Measurements from ENCODE around the gene CDC42BPB. TPM values are rescaled to one million over a fixed set of nuclear protein-coding genes. Genes with fewer than 3 reads are reported as not detected.

CDC42BPB gene
- total and polyA plus RNA-seq, 2 of the 13 experiments (the other 11 are each of a cell fraction or from before 2014, with no cell fraction given) = 19.7 to 32.3 TPM

DNA sequence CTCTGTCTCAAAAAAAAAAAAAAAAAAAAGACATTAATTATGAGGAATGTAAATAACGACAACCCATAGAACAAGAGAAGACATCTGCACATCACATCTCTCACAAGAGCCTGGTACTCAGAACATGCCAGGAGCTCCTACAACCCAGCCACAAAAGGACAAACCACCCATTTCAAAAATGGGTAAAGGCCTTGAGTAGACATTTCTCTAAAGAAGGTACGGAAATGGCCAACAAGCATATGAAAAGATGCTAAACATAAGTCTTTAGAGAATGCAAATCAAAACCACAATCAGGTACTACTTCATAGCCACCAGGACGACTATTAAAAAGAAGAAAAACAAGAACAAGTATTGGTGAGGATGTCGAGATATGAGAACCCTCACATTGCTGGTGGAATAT, 121.6 kb downstream of the CDC42BPB start (continued):
- TF ChIP-seq, protein P1, sequence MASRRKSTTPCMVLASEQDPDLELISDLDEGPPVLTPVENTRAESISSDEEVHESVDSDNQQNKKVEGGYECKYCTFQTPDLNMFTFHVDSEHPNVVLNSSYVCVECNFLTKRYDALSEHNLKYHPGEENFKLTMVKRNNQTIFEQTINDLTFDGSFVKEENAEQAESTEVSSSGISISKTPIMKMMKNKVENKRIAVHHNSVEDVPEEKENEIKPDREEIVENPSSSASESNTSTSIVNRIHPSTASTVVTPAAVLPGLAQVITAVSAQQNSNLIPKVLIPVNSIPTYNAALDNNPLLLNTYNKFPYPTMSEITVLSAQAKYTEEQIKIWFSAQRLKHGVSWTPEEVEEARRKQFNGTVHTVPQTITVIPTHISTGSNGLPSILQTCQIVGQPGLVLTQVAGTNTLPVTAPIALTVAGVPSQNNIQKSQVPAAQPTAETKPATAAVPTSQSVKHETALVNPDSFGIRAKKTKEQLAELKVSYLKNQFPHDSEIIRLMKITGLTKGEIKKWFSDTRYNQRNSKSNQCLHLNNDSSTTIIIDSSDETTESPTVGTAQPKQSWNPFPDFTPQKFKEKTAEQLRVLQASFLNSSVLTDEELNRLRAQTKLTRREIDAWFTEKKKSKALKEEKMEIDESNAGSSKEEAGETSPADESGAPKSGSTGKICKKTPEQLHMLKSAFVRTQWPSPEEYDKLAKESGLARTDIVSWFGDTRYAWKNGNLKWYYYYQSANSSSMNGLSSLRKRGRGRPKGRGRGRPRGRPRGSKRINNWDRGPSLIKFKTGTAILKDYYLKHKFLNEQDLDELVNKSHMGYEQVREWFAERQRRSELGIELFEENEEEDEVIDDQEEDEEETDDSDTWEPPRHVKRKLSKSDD (CRISPR knock-in tag; IDR thresholded peaks at IDR 0.05; ENCODE audit: low read depth) = no peak
- TF ChIP-seq ZNF546 (CRISPR knock-in tag; conservative IDR thresholded peaks at IDR 0.05) (no peak), TAF1 (CRISPR knock-in tag; IDR thresholded peaks at IDR 0.05) (no peak), ZNF670 (CRISPR knock-in tag; IDR thresholded peaks at IDR 0.05; ENCODE audit: borderline replicate concordance) (no peak), CBX5 (CRISPR knock-in tag; IDR thresholded peaks at IDR 0.05; ENCODE audit: borderline replicate concordance) (no peak), MYC (CRISPR knock-in tag; IDR thresholded peaks at IDR 0.05; ENCODE audit: borderline replicate concordance) (no peak), TBL1XR1 (IDR thresholded peaks at IDR 0.05; ENCODE audit: borderline replicate concordance, low read length, partially characterized antibody) (no peak), TMF1 (CRISPR knock-in tag; IDR thresholded peaks at IDR 0.05; ENCODE audit: low read depth) (no peak), DR1 (CRISPR knock-in tag; IDR thresholded peaks at IDR 0.05) (no peak)

- DNase-seq (ENCODE audit: low spot score) = peak; percentile 21
- no peak overlapping the region for H3K4me3 ChIP-seq (replicated peaks in 1 of 3; ENCODE audit: insufficient read depth in 1 of 3, low read depth in 2 of 3, low read length in 3 of 3)
- no peaks in the 10 kb centered on the region for H3K9me3 ChIP-seq (ENCODE audit: low read length)
- intact Hi-C loops (cut with micrococcal nuclease; ENCODE audit: unreplicated experiment) = no loop called here
- FAIRE-seq = no peak
- WGBS (ENCODE audit: low lambda C conversion rate) = 83% methylated on average over 20 of the region's 20 CpGs
- no peak; the same call in 1 of the 3 replicates for ATAC-seq
- ChIA-PET CTCF (ENCODE audit: low intra/inter-chr PET ratio, low total read pairs) (no interaction called here), POLR2A (interaction anchor here (1.3 kb wide), 1 partner anchor 11 kb away, joined by 3 read pairs; the partner anchor contains the start of gene AMN)
- H4K20me1 ChIP-seq (ENCODE audit: insufficient read depth, low read length) = no peaks in the 10 kb centered on the region
- H2AFZ ChIP-seq (ENCODE audit: low read length) = no peak overlapping the region
- no peak overlapping the region for H3K4me2 ChIP-seq (ENCODE audit: low read depth, low read length)
- no TSS peak for BruUV-seq (replicated peaks)
- peaks cover 9% of the 10 kb centered on the region; the same call in 1 of the 2 replicates for H3K4me1 ChIP-seq (ENCODE audit: insufficient read depth, low read length)
- in situ Hi-C loops (cut with HindIII; ENCODE audit: extremely low pct_ligation_motif_present, low pct_unique_long_range_greater_than_20kb) = no loop called here
- peaks cover 0 to 3% of the 10 kb centered on the region in 2 experiments; a peak in 2 of 5 replicates for H3K36me3 ChIP-seq (replicated peaks in 1 of 2; ENCODE audit: control insufficient read depth in 1 of 2, insufficient read depth in 2 of 2, low read length in 2 of 2)
- no peaks in the 10 kb centered on the region for H3K27me3 ChIP-seq (ENCODE audit: control insufficient read depth in 1 of 2, insufficient read depth in 2 of 2, low read length in 2 of 2)
- H3K27ac ChIP-seq (ENCODE audit: extremely low read length, insufficient read depth, low read length) = no peak overlapping the region
- H3K79me2 ChIP-seq (ENCODE audit: insufficient read depth, low read length) = no peaks in the 10 kb centered on the region
- H3K9ac ChIP-seq (ENCODE audit: insufficient read depth, low read depth, low read length) = no peak overlapping the region
- TF ChIP-seq, protein P2, sequence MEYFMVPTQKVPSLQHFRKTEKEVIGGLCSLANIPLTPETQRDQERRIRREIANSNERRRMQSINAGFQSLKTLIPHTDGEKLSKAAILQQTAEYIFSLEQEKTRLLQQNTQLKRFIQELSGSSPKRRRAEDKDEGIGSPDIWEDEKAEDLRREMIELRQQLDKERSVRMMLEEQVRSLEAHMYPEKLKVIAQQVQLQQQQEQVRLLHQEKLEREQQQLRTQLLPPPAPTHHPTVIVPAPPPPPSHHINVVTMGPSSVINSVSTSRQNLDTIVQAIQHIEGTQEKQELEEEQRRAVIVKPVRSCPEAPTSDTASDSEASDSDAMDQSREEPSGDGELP (IDR thresholded peaks at IDR 0.05; ENCODE audit: borderline replicate concordance, low read depth) = peak; percentile 19; the same call in 1 of the 2 replicates
- TF ChIP-seq CEBPB (IDR thresholded peaks at IDR 0.05; ENCODE audit: borderline replicate concordance, low read depth, low read length) = peak; percentile 46; the same call in 1 of the 2 replicates
- TF ChIP-seq ZNF160 (CRISPR knock-in tag; IDR thresholded peaks at IDR 0.05) = no peak
- TF ChIP-seq ZNF724P (CRISPR knock-in tag; IDR thresholded peaks at IDR 0.05; ENCODE audit: borderline replicate concordance) = no peak
- 0 out of 2 replicates have a peak, but pooled peaks have one; percentile 29 for TF ChIP-seq HOXA3 (CRISPR knock-in tag; IDR thresholded peaks at IDR 0.05)
- TF ChIP-seq HNRNPL (IDR thresholded peaks at IDR 0.05; ENCODE audit: low read depth, low read length) = 0 out of 2 replicates have a peak, but pooled peaks have one; percentile 30
- TF ChIP-seq ZNF430 (CRISPR knock-in tag; IDR thresholded peaks at IDR 0.05) = no peak
- TF ChIP-seq ZNF30 (CRISPR knock-in tag; IDR thresholded peaks at IDR 0.05) = no peak
- TF ChIP-seq ZNF552 (CRISPR knock-in tag; IDR thresholded peaks at IDR 0.05; ENCODE audit: borderline replicate concordance) = no peak
- no peak for TF ChIP-seq ATAD3A (CRISPR knock-in tag; IDR thresholded peaks at IDR 0.05)
- no peak for TF ChIP-seq GZF1 (CRISPR knock-in tag; IDR thresholded peaks at IDR 0.05)
- no peak for TF ChIP-seq ZFP90 (CRISPR knock-in tag; IDR thresholded peaks at IDR 0.05; ENCODE audit: borderline replicate concordance)
These were observed 123.6 kb downstream of the CDC42BPB start for GRCh38 chr14:102933618-102934231.
